Esophagus muscularis mucosa (tissue), 4 donors: ENCODE data around the gene SLC38A2.

Experiments used
- CTCF ChIP-seq, 3 experiments: fragments of 200-600 bp in 2 of 3; fragments of 450-650 bp in 1 of 3; sonication (generic) in 2 of 3; IDR thresholded peaks; one replicate each; pipeline ENCODE4 v1.5.1; 2017 to 2019; ENCODE audit warnings: antibody characterized with exemption in 3 of 3, mild to moderate bottlenecking in 2 of 3, moderate library complexity in 1 of 3
- EP300 ChIP-seq: sonication (generic); formaldehyde crosslinking; IDR thresholded peaks from one replicate; pipeline ENCODE4 v1.6.1; 2017; ENCODE audit warnings: antibody characterized with exemption
- POLR2A ChIP-seq: fragments of 450-650 bp; IDR thresholded peaks from one replicate; pipeline ENCODE4 v1.6.1; 2017; ENCODE audit warnings: antibody characterized with exemption, moderate library complexity, mild to moderate bottlenecking, low read depth
- POLR2AphosphoS5 ChIP-seq, 2 donors: sonication (generic); formaldehyde crosslinking; IDR thresholded peaks; one replicate each; pipeline ENCODE4 v1.6.1; 2017; ENCODE audit warnings: antibody characterized with exemption in 2 of 2

- TF ChIP-seq CTCF (IDR thresholded peaks at IDR 0.05) (no peak), POLR2AphosphoS5 (IDR thresholded peaks at IDR 0.05) (no peak), POLR2A (no peak), EP300 (no peak)
Measured at GRCh38 chr12:46415552-46415951, 43.0 kb upstream of the SLC38A2 start.
